ENCODE results near the gene TSTD2.
"Not testable (repeated sequence)": the region's sequence is repeated elsewhere in the genome, so short reads cannot be mapped to it uniquely, and the experiment has no call there.

- not testable (repeated sequence) for TF ChIP-seq CTCF, POLR2AphosphoS5 (IDR thresholded peaks at IDR 0.05)
Observed at GRCh38 chr9:97574101-97574571, 59.0 kb downstream of the TSTD2 start.
